Stimulated activated naive CD8-positive, alpha-beta T cell treated with anti-CD3 and anti-CD28 coated beads, Interleukin-15, Interleukin-2, amounts not matched to agents 100 ng/mL and 50 ng/mL, for 24 hours (primary cell): ENCODE measurements around the gene SQSTM1.
"Not testable (repeated sequence)": the region's sequence is repeated elsewhere in the genome, so short reads cannot be mapped to it uniquely, and the experiment has no call there.

ENCODE experiments used
- H3K27ac Mint-ChIP-seq: one replicate; pipeline ENCODE4 v1.8.0; 2021; ENCODE audit warnings: mild to moderate bottlenecking, mixed read lengths
- H3K27me3 Mint-ChIP-seq: one replicate; pipeline ENCODE4 v1.8.0; 2021; ENCODE audit warnings: mixed read lengths
- H3K36me3 Mint-ChIP-seq: one replicate; pipeline ENCODE4 v1.8.0; 2021; ENCODE audit warnings: low read depth, mixed read lengths
- H3K4me1 Mint-ChIP-seq: one replicate; pipeline ENCODE4 v1.8.0; 2021; ENCODE audit warnings: low read depth, mixed read lengths
- H3K4me3 Mint-ChIP-seq: one replicate; pipeline ENCODE4 v1.8.0; 2021; ENCODE audit warnings: mild to moderate bottlenecking, mixed read lengths
- H3K9me3 Mint-ChIP-seq: one replicate; pipeline ENCODE4 v1.8.0; 2021; ENCODE audit warnings: mixed read lengths

SQSTM1 gene

DNA sequence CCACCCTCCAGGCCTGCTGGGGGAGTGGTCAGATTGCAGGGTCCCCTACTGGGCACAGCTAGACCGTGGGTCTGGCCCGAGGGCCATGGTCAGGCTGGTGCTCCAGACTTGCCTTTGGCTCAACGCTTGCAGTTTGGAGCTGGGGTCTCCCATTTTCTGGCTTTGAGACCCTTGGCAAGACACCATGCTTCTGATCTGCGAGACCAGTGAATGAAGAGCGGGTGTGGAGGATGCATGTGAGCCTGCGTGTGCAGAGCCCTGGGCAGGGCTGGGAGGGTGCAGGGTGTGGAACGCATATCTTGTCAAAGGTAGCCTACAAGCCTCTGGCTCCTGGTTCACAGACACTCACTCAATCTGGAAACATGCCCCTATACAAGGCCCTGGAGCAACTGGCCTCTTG is 44.0 kb downstream of the SQSTM1 start:
- Mint-ChIP-seq H3K27me3 (no peaks in the 10 kb centered on the region), H3K4me1 (peaks cover 9% of the 10 kb centered on the region), H3K27ac (no peak overlapping the region), H3K36me3 (peaks cover 39% of the 10 kb centered on the region), H3K9me3 (no peaks in the 10 kb centered on the region), H3K4me3 (no peak overlapping the region)

DNA sequence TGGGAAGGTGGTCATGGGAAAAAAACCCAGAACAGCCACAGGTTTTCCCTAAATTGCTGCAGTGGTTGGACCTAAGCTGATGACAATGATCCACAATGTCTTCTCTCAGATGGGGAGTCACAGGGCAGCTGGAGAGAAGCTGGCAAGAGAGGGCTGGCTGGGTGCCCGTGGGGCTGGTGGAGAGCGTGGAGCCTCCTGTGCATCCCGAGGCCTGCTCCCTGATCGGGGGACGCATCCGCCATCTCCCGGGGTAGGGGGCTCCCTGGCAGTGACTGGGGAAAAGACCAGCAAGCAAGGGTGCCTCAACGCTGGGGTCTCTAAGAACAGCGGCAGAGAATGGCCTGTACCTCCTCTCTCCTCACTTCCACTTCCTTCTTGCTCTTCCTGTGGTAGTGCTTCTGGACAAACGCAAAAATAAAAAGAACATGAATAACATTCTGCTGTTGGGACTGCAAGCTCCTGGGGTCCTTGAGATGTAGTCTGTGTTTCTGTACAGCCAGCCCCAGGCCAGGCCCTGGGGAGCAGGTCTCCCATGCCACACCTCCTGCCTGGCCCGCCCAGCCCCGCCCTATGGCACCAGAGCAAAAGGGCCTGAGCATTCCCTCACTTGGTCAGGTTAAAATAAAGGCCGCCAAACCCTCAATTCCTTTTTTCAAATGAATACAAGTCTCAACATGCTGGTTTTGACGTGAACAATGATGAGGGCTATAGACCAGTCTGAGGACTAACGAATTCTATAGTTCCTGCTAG is 45.0 kb downstream of the SQSTM1 start:
- Mint-ChIP-seq H3K4me1 (no peaks in the 10 kb centered on the region), H3K36me3 (peaks cover 39% of the 10 kb centered on the region), H3K27me3 (no peaks in the 10 kb centered on the region), H3K27ac (no peak overlapping the region), H3K4me3 (no peak overlapping the region), H3K9me3 (no peaks in the 10 kb centered on the region)

GRCh38 chr5:179866241-179867078 is 45.8 kb downstream of the SQSTM1 start:
- Mint-ChIP-seq H3K27me3 (no peaks in the 10 kb centered on the region), H3K9me3 (no peaks in the 10 kb centered on the region), H3K27ac (no peak overlapping the region), H3K36me3 (peaks cover 47% of the 10 kb centered on the region), H3K4me3 (no peak overlapping the region), H3K4me1 (no peaks in the 10 kb centered on the region)

- no peak overlapping the region for H3K27ac Mint-ChIP-seq
These were observed 46.4 kb downstream of the SQSTM1 start for GRCh38 chr5:179867079-179867465.

GRCh38 chr5:179867476-179867875 is 46.8 kb downstream of the SQSTM1 start:
- Mint-ChIP-seq H3K27me3 (no peaks in the 10 kb centered on the region), H3K36me3 (peaks cover 45% of the 10 kb centered on the region), H3K4me3 (no peak overlapping the region), H3K27ac (no peak overlapping the region), H3K4me1 (no peaks in the 10 kb centered on the region), H3K9me3 (no peaks in the 10 kb centered on the region)

More at GRCh38 chr5:179867079-179867465, 46.4 kb downstream of the SQSTM1 start:
- H3K4me1 Mint-ChIP-seq: no peaks in the 10 kb centered on the region
- H3K9me3 Mint-ChIP-seq: no peaks in the 10 kb centered on the region
- H3K36me3 Mint-ChIP-seq: peaks cover 47% of the 10 kb centered on the region
- H3K4me3 Mint-ChIP-seq: no peak overlapping the region
- no peaks in the 10 kb centered on the region for H3K27me3 Mint-ChIP-seq

DNA sequence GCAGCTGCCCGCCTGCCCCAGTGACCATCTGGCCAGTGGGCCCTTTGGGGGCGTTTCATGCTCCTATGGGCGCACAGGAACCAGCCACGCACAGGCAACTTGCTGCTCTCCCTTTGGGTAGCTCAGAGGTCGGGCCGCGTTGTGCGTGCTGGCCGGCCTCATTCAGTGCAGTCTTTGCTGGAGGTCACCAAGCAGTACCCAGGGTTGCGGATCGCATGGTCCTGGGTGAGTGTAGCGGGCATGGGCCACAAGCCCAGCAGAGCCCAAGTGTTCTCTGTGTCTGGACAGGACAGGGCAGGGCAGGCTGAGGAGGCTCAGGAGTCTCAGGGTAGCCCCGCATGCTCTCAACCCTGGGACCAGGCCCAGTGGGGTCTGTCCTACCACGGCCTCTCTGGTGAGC is 47.8 kb downstream of the SQSTM1 start:
- Mint-ChIP-seq H3K36me3 (peaks cover 34% of the 10 kb centered on the region), H3K27me3 (no peaks in the 10 kb centered on the region), H3K9me3 (no peaks in the 10 kb centered on the region), H3K4me1 (no peaks in the 10 kb centered on the region), H3K4me3 (no peak overlapping the region), H3K27ac (no peak overlapping the region)

- Mint-ChIP-seq H3K9me3 (no peaks in the 10 kb centered on the region), H3K4me3 (no peak overlapping the region), H3K4me1 (no peaks in the 10 kb centered on the region), H3K36me3 (peaks cover 28% of the 10 kb centered on the region), H3K27me3 (no peaks in the 10 kb centered on the region), H3K27ac (no peak overlapping the region)
These were observed 48.4 kb downstream of the SQSTM1 start for GRCh38 chr5:179869101-179869500.

GRCh38 chr5:179869641-179870402 is 49.1 kb downstream of the SQSTM1 start:
- Mint-ChIP-seq H3K4me3 (no peak overlapping the region), H3K4me1 (no peaks in the 10 kb centered on the region), H3K9me3 (no peaks in the 10 kb centered on the region), H3K27me3 (no peaks in the 10 kb centered on the region), H3K27ac (no peak overlapping the region), H3K36me3 (peaks cover 26% of the 10 kb centered on the region)

- Mint-ChIP-seq H3K4me1 (no peaks in the 10 kb centered on the region), H3K4me3 (no peak overlapping the region), H3K27me3 (no peaks in the 10 kb centered on the region), H3K9me3 (no peaks in the 10 kb centered on the region), H3K36me3 (peaks cover 21% of the 10 kb centered on the region), H3K27ac (no peak overlapping the region)
These were observed 49.7 kb downstream of the SQSTM1 start for GRCh38 chr5:179870403-179870903.

GRCh38 chr5:179870952-179871351 is 50.2 kb downstream of the SQSTM1 start:
- no peaks in the 10 kb centered on the region for H3K27me3 Mint-ChIP-seq
- H3K27ac Mint-ChIP-seq: no peak overlapping the region
- no peaks in the 10 kb centered on the region for H3K9me3 Mint-ChIP-seq
- peaks cover 21% of the 10 kb centered on the region for H3K36me3 Mint-ChIP-seq
- H3K4me1 Mint-ChIP-seq: no peaks in the 10 kb centered on the region
- no peak overlapping the region for H3K4me3 Mint-ChIP-seq

GRCh38 chr5:179871533-179871932 is 50.8 kb downstream of the SQSTM1 start:
- H3K4me1 Mint-ChIP-seq, H3K4me3 Mint-ChIP-seq, H3K27ac Mint-ChIP-seq, H3K27me3 Mint-ChIP-seq, H3K9me3 Mint-ChIP-seq: not testable (repeated sequence)
- H3K36me3 Mint-ChIP-seq: peaks cover 27% of the 10 kb centered on the region

DNA sequence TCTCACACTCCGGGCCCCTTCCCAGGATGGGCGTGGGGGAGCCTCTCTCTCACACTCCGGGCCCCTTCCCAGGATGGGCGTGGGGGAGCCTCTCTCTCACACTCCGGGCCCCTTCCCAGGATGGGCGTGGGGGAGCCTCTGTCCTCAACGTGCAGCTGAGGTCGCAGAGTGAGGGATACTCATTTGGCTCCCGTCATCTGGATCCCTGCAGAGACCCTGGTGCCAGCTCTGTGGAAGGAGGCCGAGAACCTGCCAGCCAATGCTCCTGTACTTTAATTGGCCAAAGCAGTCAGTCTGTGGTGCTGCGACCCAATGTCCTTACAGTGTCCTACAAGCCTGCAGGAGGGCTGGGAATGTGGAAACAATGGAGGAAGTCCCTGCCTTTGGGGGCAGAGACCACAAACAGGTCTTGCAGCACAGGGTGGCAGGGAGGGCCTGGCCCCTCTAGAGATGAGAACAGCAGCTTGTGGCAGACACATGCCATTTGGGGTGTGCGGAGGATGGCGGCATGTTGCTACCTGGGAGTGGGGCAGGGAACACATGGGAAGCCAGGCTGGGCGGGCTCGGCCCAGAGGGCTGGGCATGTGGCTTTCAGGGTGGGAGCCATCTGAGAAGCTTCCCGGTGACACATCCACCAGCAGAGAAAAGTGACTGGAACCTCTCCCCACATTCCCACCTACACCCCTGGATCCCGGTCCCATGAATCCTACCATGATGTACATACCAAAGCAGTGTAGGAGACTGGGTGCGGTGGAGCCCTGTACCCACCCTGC is 51.5 kb downstream of the SQSTM1 start:
- H3K9me3 Mint-ChIP-seq: no peaks in the 10 kb centered on the region
- no peak overlapping the region for H3K27ac Mint-ChIP-seq
- H3K4me3 Mint-ChIP-seq: no peak overlapping the region
- H3K4me1 Mint-ChIP-seq: no peaks in the 10 kb centered on the region
- H3K27me3 Mint-ChIP-seq: no peaks in the 10 kb centered on the region
- H3K36me3 Mint-ChIP-seq: peaks cover 23% of the 10 kb centered on the region

GRCh38 chr5:179872828-179873575 is 52.3 kb downstream of the SQSTM1 start:
- H3K4me1 Mint-ChIP-seq: no peaks in the 10 kb centered on the region
- no peak overlapping the region for H3K27ac Mint-ChIP-seq
- H3K4me3 Mint-ChIP-seq: no peak overlapping the region
- H3K27me3 Mint-ChIP-seq: no peaks in the 10 kb centered on the region
- H3K9me3 Mint-ChIP-seq: no peaks in the 10 kb centered on the region
- peaks cover 27% of the 10 kb centered on the region for H3K36me3 Mint-ChIP-seq
